ENCODE results near the gene MSS51. TPM values are rescaled to one million over a fixed set of nuclear protein-coding genes. Genes with fewer than 3 reads are reported as not detected.

Gene MSS51
- total RNA-seq, 1 experiment from 2014 or later = 0.12 TPM

Other genes with a start within 250 kb of the MSS51 start
- 73.3 and 80.1 TPM in 2 replicates for gene DNAJC9, start 186.3 kb downstream of the MSS51 start, total RNA-seq (2014; rRNA removed; shearing (Covaris generic))
- 57.6 and 71.6 TPM in 2 replicates for gene MRPS16, start 180.9 kb downstream of the MSS51 start, total RNA-seq (2014; rRNA removed; shearing (Covaris generic))
- 0.18 and 0.54 TPM in 2 replicates for gene CFAP70, start 74.7 kb downstream of the MSS51 start, total RNA-seq (2014; rRNA removed; shearing (Covaris generic))
- gene ANXA7, start 19.5 kb downstream of the MSS51 start, total RNA-seq (2014; rRNA removed; shearing (Covaris generic)) = 139 and 143 TPM in 2 replicates
- gene PPP3CB, start 62.5 kb upstream of the MSS51 start, total RNA-seq (2014; rRNA removed; shearing (Covaris generic)) = 11.3 and 13.4 TPM in 2 replicates
- 16.6 and 19.1 TPM in 2 replicates for gene USP54, start 157.8 kb upstream of the MSS51 start, total RNA-seq (2014; rRNA removed; shearing (Covaris generic))
- gene MYOZ1, start 207.9 kb upstream of the MSS51 start, total RNA-seq (2014; rRNA removed; shearing (Covaris generic)) = 0.33 TPM in 1 of 2 replicates, not detected in the other
- 0.02 TPM in 1 of 2 replicates, not detected in the other for gene SYNPO2L, start 222.5 kb upstream of the MSS51 start, total RNA-seq (2014; rRNA removed; shearing (Covaris generic))

All from H4 (cell line).